Neuronal stem cell (in vitro differentiated cells): Measurements from ENCODE around the gene NPM1.
A peak's percentile ranks its signal among the peaks of the same experiment; 100 is the strongest.

ENCODE experiments used
- DNase-seq: peaks from one replicate; pipeline ENCODE4 v3.0.0-alpha.2; 2013; ENCODE audit warnings: low spot score
- H2AFZ ChIP-seq: one replicate; pipeline ENCODE4 v1.6.1; 2013; ENCODE audit warnings: mild to moderate bottlenecking, low read length, inconsistent platforms
- H2AK5ac ChIP-seq: 2 replicates; pipeline ENCODE4 v1.6.1; 2013; ENCODE audit warnings: low read depth, mild to moderate bottlenecking, inconsistent platforms, low read length, moderate library complexity, mixed read lengths
- H2BK120ac ChIP-seq: 2 replicates; pipeline ENCODE4 v1.6.1; 2013; ENCODE audit warnings: low read depth, mild to moderate bottlenecking, inconsistent platforms, low read length, moderate library complexity, mixed read lengths
- H2BK12ac ChIP-seq: one replicate; pipeline ENCODE4 v1.6.1; 2013; ENCODE audit warnings: low read length, inconsistent platforms
- H2BK15ac ChIP-seq: 2 replicates; pipeline ENCODE4 v1.6.1; 2013; ENCODE audit warnings: mild to moderate bottlenecking, low read length, inconsistent platforms, mixed read lengths
- H2BK5ac ChIP-seq: one replicate; pipeline ENCODE4 v1.6.1; 2013; ENCODE audit warnings: inconsistent platforms, mild to moderate bottlenecking, low read length, moderate library complexity
- H3K14ac ChIP-seq: one replicate; pipeline ENCODE4 v1.6.1; 2013; ENCODE audit warnings: low read length, inconsistent platforms
- H3K18ac ChIP-seq: 2 replicates; pipeline ENCODE4 v1.6.1; 2013; ENCODE audit warnings: low read length, inconsistent platforms
- H3K23ac ChIP-seq: 2 replicates; pipeline ENCODE4 v1.6.1; 2013; ENCODE audit warnings: low read depth, mild to moderate bottlenecking, mixed read lengths, low read length, inconsistent platforms; ENCODE audit not compliant: poor library complexity
- H3K27ac ChIP-seq: replicated peaks from 3 replicates; pipeline ENCODE4 v1.5.1; 2013; ENCODE audit warnings: low read length, inconsistent platforms
- H3K27me3 ChIP-seq, 3 experiments: 2 replicates each; pipeline ENCODE4 v1.6.1; 2013; ENCODE audit warnings: low read length in 3 of 3, mild to moderate bottlenecking in 2 of 3, inconsistent platforms in 1 of 3, low read depth in 1 of 3, mixed read lengths in 1 of 3, moderate library complexity in 1 of 3; ENCODE audit not compliant: control insufficient read depth in 3 of 3, insufficient read depth in 3 of 3
- H3K36me3 ChIP-seq, 2 donors: replicated peaks in 1 of 2; 2 replicates each; pipeline ENCODE4 v1.6.1; 2013; ENCODE audit warnings: low read length in 2 of 2; ENCODE audit not compliant: control insufficient read depth in 2 of 2, insufficient read depth in 2 of 2
- H3K4ac ChIP-seq: 2 replicates; pipeline ENCODE4 v1.6.1; 2013; ENCODE audit warnings: inconsistent platforms, mild to moderate bottlenecking, low read length, moderate library complexity
- H3K4me1 ChIP-seq, 2 donors: 1 replicate in 1 of 2; 2 replicates in 1 of 2; pipeline ENCODE4 v1.6.1; 2013; ENCODE audit warnings: low read length in 2 of 2, low read depth in 1 of 2; ENCODE audit not compliant: control insufficient read depth in 2 of 2, insufficient read depth in 1 of 2
- H3K4me2 ChIP-seq: one replicate; pipeline ENCODE4 v1.6.1; 2013; ENCODE audit warnings: mild to moderate bottlenecking, low read length, inconsistent platforms; ENCODE audit not compliant: insufficient read depth, poor library complexity, severe bottlenecking
- H3K4me3 ChIP-seq, 2 donors: 2 replicates each; pipeline ENCODE4 v1.5.1; 2013; ENCODE audit warnings: low read length in 2 of 2, mild to moderate bottlenecking in 2 of 2, inconsistent platforms in 1 of 2, moderate library complexity in 1 of 2
- H3K79me1 ChIP-seq: one replicate; pipeline ENCODE4 v1.6.1; 2013; ENCODE audit warnings: low read depth, mild to moderate bottlenecking, inconsistent platforms, low read length, moderate library complexity
- H3K9ac ChIP-seq: one replicate; pipeline ENCODE4 v1.6.1; 2013; ENCODE audit warnings: mild to moderate bottlenecking, low read depth, low read length, inconsistent platforms; ENCODE audit not compliant: poor library complexity
- H3K9me3 ChIP-seq, 2 donors: replicated peaks in 1 of 2; 2 replicates each; pipeline versions ENCODE3 to v1.6.1; 2013; ENCODE audit warnings: low read length in 2 of 2, mild to moderate bottlenecking in 2 of 2, inconsistent platforms in 1 of 2, low read depth in 1 of 2, mixed read lengths in 1 of 2, moderate library complexity in 1 of 2; ENCODE audit not compliant: control insufficient read depth in 2 of 2, insufficient read depth in 1 of 2
- H4K8ac ChIP-seq: one replicate; pipeline ENCODE4 v1.6.1; 2013; ENCODE audit warnings: low read depth, mild to moderate bottlenecking, inconsistent platforms, low read length, moderate library complexity
- H4K91ac ChIP-seq: one replicate; pipeline ENCODE4 v1.6.1; 2013; ENCODE audit warnings: low read length, low read depth, mild to moderate bottlenecking, inconsistent platforms; ENCODE audit not compliant: poor library complexity
- WGBS, 2 donors: extraction: QIAGEN DNeasy Blood & Tissue Kit; methylation state at CpG; one replicate each; pipeline ENCODE4 v1.1.7; 2013; ENCODE audit warnings: missing lambda C conversion rate in 2 of 2, mixed read lengths in 1 of 2; ENCODE audit not compliant: insufficient read length in 2 of 2, insufficient replicate concordance in 1 of 2; ENCODE audit errors: extremely low coverage in 2 of 2; 5-methylcytosine and 5-hydroxymethylcytosine counted together

NPM1 gene

DNA sequence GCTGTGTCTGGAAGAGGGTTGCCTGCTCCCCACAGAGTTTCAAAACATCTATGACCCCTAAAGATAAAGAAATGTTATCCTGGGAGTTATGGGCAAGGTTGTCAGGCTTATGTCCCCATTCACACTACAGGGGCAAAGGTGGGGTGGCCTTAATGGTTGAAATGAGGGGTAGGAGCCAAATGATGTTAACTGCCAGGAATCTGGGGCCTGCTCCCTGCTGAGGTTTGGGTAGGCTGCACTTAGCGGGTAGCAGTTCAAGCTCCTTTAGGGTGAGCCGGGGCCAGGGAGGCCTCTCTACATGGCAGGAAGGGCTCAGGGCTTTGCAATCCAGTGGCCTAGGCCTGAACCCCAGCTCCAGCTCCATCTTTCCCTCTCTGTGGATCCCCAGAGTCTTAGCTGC lies 34.8 kb downstream of the NPM1 start:
- DNase-seq = no peak
- H3K4ac ChIP-seq = no peak overlapping the region
- no peak overlapping the region for H4K91ac ChIP-seq
- H4K8ac ChIP-seq = no peak overlapping the region
- H2AK5ac ChIP-seq = no peak overlapping the region
- no peak overlapping the region for H3K18ac ChIP-seq
- H2BK120ac ChIP-seq = no peak overlapping the region
- peaks cover 19 to 28% of the 10 kb centered on the region in 2 donors for H3K4me1 ChIP-seq
- no peaks in the 10 kb centered on the region for H3K79me1 ChIP-seq
- H3K27ac ChIP-seq = no peak overlapping the region
- H2BK5ac ChIP-seq = no peak overlapping the region
- H3K14ac ChIP-seq = no peak overlapping the region
- no peak overlapping the region for H3K23ac ChIP-seq
- H2AFZ ChIP-seq = peak overlapping the region; percentile 85
- H3K4me2 ChIP-seq = no peak overlapping the region
- H3K27me3 ChIP-seq = peaks cover 15 to 37% (median 19%) of the 10 kb centered on the region in 3 experiments
- no peaks in the 10 kb centered on the region for H3K36me3 ChIP-seq
- no peak overlapping the region for H2BK12ac ChIP-seq
- H3K9ac ChIP-seq = peak overlapping the region; percentile 27
- no peak overlapping the region for H3K4me3 ChIP-seq
- no CpG with 5 or more reads among the region's 2 CpGs for WGBS, 2 donors
- peaks cover 0 to 3% of the 10 kb centered on the region in 2 donors for H3K9me3 ChIP-seq
- H2BK15ac ChIP-seq = no peak overlapping the region

DNA sequence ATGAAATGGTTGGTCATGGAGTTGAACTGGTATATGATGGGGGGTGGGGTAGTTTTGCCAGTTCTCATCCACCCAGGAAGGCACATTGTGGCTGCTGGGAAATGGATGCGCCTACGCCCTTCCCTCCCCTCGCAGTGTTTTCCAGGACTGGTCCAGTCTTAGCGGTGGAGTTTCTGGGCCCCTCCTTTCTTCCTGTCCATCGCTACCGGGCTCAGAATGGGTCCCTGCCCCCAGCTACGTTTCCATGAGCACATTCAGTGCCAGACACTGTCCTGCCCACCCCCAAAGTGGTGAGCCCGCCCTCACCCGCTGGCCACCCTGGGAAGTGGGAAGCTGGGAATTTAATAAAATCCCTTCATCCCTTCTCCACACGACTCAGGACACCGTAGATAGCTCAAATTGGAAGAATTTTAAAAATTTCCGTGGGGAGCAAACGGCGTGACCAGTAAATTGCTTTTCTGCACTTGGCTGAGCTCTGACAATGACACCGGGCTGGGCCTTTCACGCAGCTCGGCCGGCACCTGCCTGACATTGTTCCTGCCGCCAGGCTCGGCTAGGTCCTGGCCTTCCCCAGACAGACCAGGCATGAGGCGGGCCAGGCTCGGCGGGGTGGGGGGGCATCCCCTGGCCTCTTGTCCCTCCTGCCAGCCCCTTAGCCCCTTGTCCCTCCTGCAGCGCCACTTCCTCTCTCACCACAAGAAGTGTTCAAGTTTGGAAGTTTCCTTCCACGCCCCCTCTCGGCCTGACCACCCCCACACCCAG lies 35.4 kb downstream of the NPM1 start:
- H3K4me1 ChIP-seq = peaks cover 19 to 27% of the 10 kb centered on the region in 2 donors
- no peak overlapping the region for H3K4ac ChIP-seq
- peaks cover 0 to 3% of the 10 kb centered on the region in 2 donors for H3K9me3 ChIP-seq
- H2BK15ac ChIP-seq = no peak overlapping the region
- H3K14ac ChIP-seq = no peak overlapping the region
- H2AFZ ChIP-seq = peak overlapping the region; percentile 85
- no peak overlapping the region for H3K4me2 ChIP-seq
- WGBS, 2 donors = no CpG with 5 or more reads among the region's 26 CpGs
- no peaks in the 10 kb centered on the region for H3K79me1 ChIP-seq
- no peak for DNase-seq
- no peak overlapping the region for H3K9ac ChIP-seq
- no peaks in the 10 kb centered on the region for H3K36me3 ChIP-seq
- H2BK120ac ChIP-seq = no peak overlapping the region
- H2BK5ac ChIP-seq = no peak overlapping the region
- H3K4me3 ChIP-seq = peak overlapping the region in 1 of 2 donors; percentile 13
- H3K18ac ChIP-seq = peak overlapping the region; percentile 11
- no peak overlapping the region for H3K27ac ChIP-seq
- H3K27me3 ChIP-seq = peaks cover 15 to 37% (median 19%) of the 10 kb centered on the region in 3 experiments
- H3K23ac ChIP-seq = no peak overlapping the region
- H2BK12ac ChIP-seq = no peak overlapping the region
- no peak overlapping the region for H2AK5ac ChIP-seq
- H4K91ac ChIP-seq = no peak overlapping the region
- H4K8ac ChIP-seq = no peak overlapping the region

DNA sequence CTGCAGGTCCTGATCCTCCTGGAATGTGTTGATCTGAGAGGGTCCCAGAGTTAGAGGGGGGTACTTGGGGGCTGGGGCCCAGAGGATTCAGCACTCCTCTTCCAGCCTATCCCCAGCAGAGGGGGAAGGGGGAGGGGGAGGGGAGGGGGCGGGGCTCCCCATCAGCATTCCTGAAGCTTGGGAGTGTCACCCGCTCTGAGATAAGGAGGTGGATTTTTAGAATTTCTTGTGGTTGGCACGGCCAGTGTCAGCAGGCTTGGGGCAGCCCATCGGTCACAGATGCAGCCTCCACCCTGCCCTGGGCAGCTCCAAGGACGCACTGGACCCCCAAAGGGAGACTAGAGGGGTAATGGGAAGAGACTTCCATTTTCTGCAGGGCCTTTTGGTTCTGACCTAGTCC lies 37.1 kb downstream of the NPM1 start:
- Histone ChIP-seq H3K4me2 (no peak overlapping the region), H2BK5ac (no peak overlapping the region), H4K91ac (no peak overlapping the region), H3K18ac (no peak overlapping the region), H3K27me3 (peaks cover 15 to 32% (median 19%) of the 10 kb centered on the region in 3 experiments), H2BK12ac (no peak overlapping the region), H2BK15ac (no peak overlapping the region), H3K23ac (no peak overlapping the region), H3K9ac (no peak overlapping the region), H3K79me1 (no peaks in the 10 kb centered on the region), H3K4me1 (peaks cover 16 to 21% of the 10 kb centered on the region in 2 donors), H3K4me3 (no peak overlapping the region), H2BK120ac (no peak overlapping the region), H4K8ac (no peak overlapping the region), H3K9me3 (peaks cover 0 to 3% of the 10 kb centered on the region in 2 donors), H2AFZ (no peak overlapping the region), H3K36me3 (no peaks in the 10 kb centered on the region), H3K14ac (no peak overlapping the region), H3K4ac (no peak overlapping the region), H2AK5ac (no peak overlapping the region), H3K27ac (no peak overlapping the region)
- DNase-seq = no peak
- no CpG with 5 or more reads among the region's 5 CpGs for WGBS, 2 donors

GRCh38 chr5:171425596-171426244 lies 38.1 kb downstream of the NPM1 start:
- H3K23ac ChIP-seq = no peak overlapping the region
- no peak for DNase-seq
- H3K4ac ChIP-seq = no peak overlapping the region
- H3K18ac ChIP-seq = no peak overlapping the region
- no peak overlapping the region for H2AFZ ChIP-seq
- H4K8ac ChIP-seq = no peak overlapping the region
- H3K14ac ChIP-seq = no peak overlapping the region
- no CpG with 5 or more reads among the region's 14 CpGs for WGBS, 2 donors
- H3K4me3 ChIP-seq = no peak overlapping the region
- H3K27me3 ChIP-seq = peaks cover 9 to 22% (median 15%) of the 10 kb centered on the region in 3 experiments
- peak overlapping the region; percentile 38 for H2AK5ac ChIP-seq
- H3K4me2 ChIP-seq = no peak overlapping the region
- H3K9me3 ChIP-seq = peaks cover 0 to 2% of the 10 kb centered on the region in 2 donors
- H3K27ac ChIP-seq = no peak overlapping the region
- no peak overlapping the region for H2BK15ac ChIP-seq
- H3K9ac ChIP-seq = no peak overlapping the region
- H3K4me1 ChIP-seq = peaks cover 12 to 19% of the 10 kb centered on the region in 2 donors
- H3K36me3 ChIP-seq = no peaks in the 10 kb centered on the region
- H2BK120ac ChIP-seq = no peak overlapping the region
- H2BK5ac ChIP-seq = no peak overlapping the region
- no peak overlapping the region for H4K91ac ChIP-seq
- no peaks in the 10 kb centered on the region for H3K79me1 ChIP-seq
- H2BK12ac ChIP-seq = no peak overlapping the region
